Measurements from ENCODE around the gene KRT74.

KRT74 gene

DNA sequence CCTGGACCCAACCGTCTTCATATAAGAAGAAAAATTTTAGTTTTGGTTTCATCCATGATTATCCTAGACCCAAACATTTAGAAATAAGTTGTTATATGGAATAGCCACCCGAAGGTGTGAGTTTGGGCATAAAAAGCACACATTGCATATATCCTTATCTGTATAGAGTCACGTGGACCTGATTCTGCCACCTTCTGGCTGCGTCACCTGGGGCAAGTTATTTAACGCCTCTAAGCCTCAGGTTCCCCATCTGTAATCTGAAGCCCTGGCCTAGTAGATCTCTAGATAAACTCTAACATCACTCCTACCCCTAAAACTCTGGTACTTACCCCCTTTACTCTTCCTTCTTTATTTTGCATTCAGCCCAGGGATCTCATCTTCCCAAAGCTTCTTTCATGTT lies 39.2 kb downstream of the KRT74 start:
- Histone ChIP-seq H3K4me3 (ENCODE audit: insufficient read depth, low read length, poor library complexity, severe bottlenecking) (no peak overlapping the region), H3K79me2 (ENCODE audit: insufficient read depth, low read length) (no peaks in the 10 kb centered on the region), H3K9me3 (ENCODE audit: insufficient read depth, low read length) (no peaks in the 10 kb centered on the region), H3K9ac (ENCODE audit: low read length) (no peak overlapping the region), H3K27me3 (ENCODE audit: low read length) (no peaks in the 10 kb centered on the region), H4K20me1 (ENCODE audit: low read depth, low read length) (no peaks in the 10 kb centered on the region), H3K36me3 (ENCODE audit: low read length) (no peaks in the 10 kb centered on the region), H3K27ac (ENCODE audit: low read depth, low read length) (no peak overlapping the region), H3K9me2 (replicated peaks; ENCODE audit: insufficient read depth, low read length) (no peaks in the 10 kb centered on the region), H3K4me2 (ENCODE audit: low read depth, low read length, poor library complexity, severe bottlenecking) (no peak overlapping the region), H2AFZ (ENCODE audit: low read depth, low read length, severe bottlenecking) (no peak overlapping the region), H3F3A (ENCODE audit: insufficient read depth) (no peaks in the 10 kb centered on the region)
- no peak for TF ChIP-seq CTCF (IDR thresholded peaks at IDR 0.05; ENCODE audit: insufficient read depth, low read length, poor library complexity, severe bottlenecking)
- TF ChIP-seq EZH2phosphoT487 (conservative IDR thresholded peaks at IDR 0.05; ENCODE audit: low read length): no peak

DNA sequence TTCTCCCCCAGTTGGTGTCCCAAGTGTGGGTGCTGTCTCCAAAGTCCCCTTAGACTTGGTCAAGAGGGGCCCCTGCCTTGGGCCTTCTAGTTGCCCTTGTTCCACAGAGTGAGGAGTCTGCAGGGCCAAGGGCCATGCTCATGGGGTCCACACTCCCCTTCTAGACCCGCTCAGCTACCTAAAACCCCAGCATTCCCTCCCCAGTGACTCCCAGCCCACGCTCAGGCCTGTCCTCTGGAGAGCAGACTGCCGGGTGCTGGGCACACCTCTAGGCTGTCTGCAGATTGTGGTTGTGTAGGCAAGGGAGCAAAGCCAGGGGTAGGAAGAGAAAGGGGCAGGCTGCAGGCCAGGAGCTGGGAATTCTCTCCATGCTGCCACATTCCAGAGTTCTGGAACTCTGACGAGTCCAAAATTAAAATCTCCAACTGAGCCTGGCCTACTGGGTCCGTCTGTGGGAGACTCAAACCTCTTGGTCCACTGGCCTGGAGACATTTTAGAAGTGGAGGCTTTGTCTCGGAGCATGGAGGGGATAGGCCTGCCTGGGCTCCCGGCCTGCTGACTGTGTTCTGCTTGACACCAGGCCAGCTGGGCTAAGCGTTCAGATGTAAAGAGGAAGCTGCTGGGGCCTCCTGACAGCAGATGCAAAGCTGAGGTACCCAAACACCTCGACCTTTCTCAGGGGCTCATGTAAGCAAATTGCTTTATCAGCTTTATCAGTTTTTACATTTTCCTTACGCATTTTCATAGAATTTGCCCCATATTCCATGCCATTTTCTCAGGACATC lies 39.8 kb downstream of the KRT74 start:
- H3K27me3 ChIP-seq (ENCODE audit: low read length): no peaks in the 10 kb centered on the region

GRCh38 chr12:52532636-52533035 lies 41.0 kb downstream of the KRT74 start:
- H3K4me2 ChIP-seq (ENCODE audit: low read depth, low read length, poor library complexity, severe bottlenecking): no peak overlapping the region
- no peak overlapping the region for H3K27ac ChIP-seq (ENCODE audit: low read depth, low read length)
- H3K9me2 ChIP-seq (replicated peaks; ENCODE audit: insufficient read depth, low read length): no peaks in the 10 kb centered on the region
- H3K36me3 ChIP-seq (ENCODE audit: low read length): no peaks in the 10 kb centered on the region
- no peak overlapping the region for H3K9ac ChIP-seq (ENCODE audit: low read length)
- H3F3A ChIP-seq (ENCODE audit: insufficient read depth): no peaks in the 10 kb centered on the region
- no peak for TF ChIP-seq CTCF (IDR thresholded peaks at IDR 0.05; ENCODE audit: insufficient read depth, low read length, poor library complexity, severe bottlenecking)
- TF ChIP-seq EZH2phosphoT487 (conservative IDR thresholded peaks at IDR 0.05; ENCODE audit: low read length): no peak
- H3K27me3 ChIP-seq (ENCODE audit: low read length): no peaks in the 10 kb centered on the region
- no peak overlapping the region for H3K4me3 ChIP-seq (ENCODE audit: insufficient read depth, low read length, poor library complexity, severe bottlenecking)
- no peak overlapping the region for H2AFZ ChIP-seq (ENCODE audit: low read depth, low read length, severe bottlenecking)
- no peaks in the 10 kb centered on the region for H4K20me1 ChIP-seq (ENCODE audit: low read depth, low read length)
- no peaks in the 10 kb centered on the region for H3K9me3 ChIP-seq (ENCODE audit: insufficient read depth, low read length)
- no peaks in the 10 kb centered on the region for H3K79me2 ChIP-seq (ENCODE audit: insufficient read depth, low read length)

More for the DNA sequence above, 39.8 kb downstream of the KRT74 start:
- Histone ChIP-seq H3K9me2 (replicated peaks; ENCODE audit: insufficient read depth, low read length) (no peaks in the 10 kb centered on the region), H2AFZ (ENCODE audit: low read depth, low read length, severe bottlenecking) (no peak overlapping the region), H3K79me2 (ENCODE audit: insufficient read depth, low read length) (no peaks in the 10 kb centered on the region), H3K9ac (ENCODE audit: low read length) (no peak overlapping the region), H3K4me2 (ENCODE audit: low read depth, low read length, poor library complexity, severe bottlenecking) (no peak overlapping the region), H3F3A (ENCODE audit: insufficient read depth) (no peaks in the 10 kb centered on the region), H3K4me3 (ENCODE audit: insufficient read depth, low read length, poor library complexity, severe bottlenecking) (no peak overlapping the region), H3K27ac (ENCODE audit: low read depth, low read length) (no peak overlapping the region), H3K36me3 (ENCODE audit: low read length) (no peaks in the 10 kb centered on the region), H4K20me1 (ENCODE audit: low read depth, low read length) (no peaks in the 10 kb centered on the region), H3K9me3 (ENCODE audit: insufficient read depth, low read length) (no peaks in the 10 kb centered on the region)
- TF ChIP-seq CTCF (IDR thresholded peaks at IDR 0.05; ENCODE audit: insufficient read depth, low read length, poor library complexity, severe bottlenecking) (no peak), EZH2phosphoT487 (conservative IDR thresholded peaks at IDR 0.05; ENCODE audit: low read length) (no peak)
